Endothelial cell of umbilical vein (primary cell): Measurements from ENCODE around the gene RGS19. TPM values are rescaled to one million over a fixed set of nuclear protein-coding genes. Genes with fewer than 3 reads are reported as not detected.

Experiments used
- BruUV-seq: library from RNA; stranded (reverse); fragments of 400-500 nt; replicated peaks from 2 replicates; lab custom pipeline; 2021; lab: Mats Ljungman, UMichigan
- CTCF ChIA-PET: fragments of 300-600, 350-600 bp; sonication (Branson Sonifier 250); formaldehyde crosslinking; loops from one replicate; lab custom pipeline; 2021; ENCODE audit warnings: antibody characterized with exemption, inconsistent platforms; lab: Charles Lee
- POLR2A ChIA-PET: fragments of 300-600, 350-600 bp; sonication (Branson Sonifier 250); formaldehyde crosslinking; loops from one replicate; lab custom pipeline; 2021; ENCODE audit warnings: antibody characterized with exemption, inconsistent platforms; lab: Charles Lee
- DNase-seq: peaks from one replicate; pipeline ENCODE4 v3.0.0-alpha.2; 2011; ENCODE audit warnings: low read depth, low spot score
- FAIRE-seq: peaks from 2 replicates; lab custom pipeline; 2011; peaks lifted over from hg19 to GRCh38; lab: Jason Lieb, UNC
- H2AFZ ChIP-seq: 2 replicates; pipeline ENCODE4 v1.6.0; 2012; ENCODE audit warnings: low read depth, low read length, control low read depth, inconsistent platforms
- H3K27ac ChIP-seq: 2 replicates; pipeline ENCODE4 v1.5.1; 2011; ENCODE audit warnings: low read depth, mild to moderate bottlenecking, control low read depth, low read length, moderate library complexity; ENCODE audit not compliant: insufficient read depth
- H3K27me3 ChIP-seq, 2 experiments: 2 replicates each; pipeline versions ENCODE4 v1.6.0 to v1.6.1; 2011; ENCODE audit warnings: low read length in 2 of 2, mixed read lengths in 1 of 2; ENCODE audit not compliant: control insufficient read depth in 2 of 2, insufficient read depth in 2 of 2
- H3K36me3 ChIP-seq, 2 experiments: 2 replicates in 1 of 2; 3 replicates in 1 of 2; pipeline ENCODE4 v1.5.1; 2011; ENCODE audit warnings: low read length in 2 of 2, mild to moderate bottlenecking in 1 of 2, moderate library complexity in 1 of 2; ENCODE audit not compliant: control insufficient read depth in 2 of 2, insufficient read depth in 2 of 2; ENCODE audit errors: extremely low read depth in 1 of 2
- H3K4me1 ChIP-seq: 3 replicates; pipeline ENCODE4 v1.5.1; 2011; ENCODE audit warnings: mild to moderate bottlenecking, low read length; ENCODE audit not compliant: control insufficient read depth, insufficient read depth; ENCODE audit errors: extremely low read depth
- H3K4me2 ChIP-seq: 2 replicates; pipeline ENCODE4 v1.6.1; 2011; ENCODE audit warnings: low read length, control low read depth, mixed read lengths; ENCODE audit not compliant: insufficient read depth
- H3K4me3 ChIP-seq, 3 experiments: fragments of 200-600 bp in 1 of 3; sonication (generic), shearing (Covaris generic) in 1 of 3; replicated peaks in 1 of 3; 2 replicates each; pipeline ENCODE4 v1.5.1; 2011 to 2016; ENCODE audit warnings: control low read depth in 3 of 3, low read length in 3 of 3, mild to moderate bottlenecking in 2 of 3, inconsistent platforms in 1 of 3, low read depth in 1 of 3, moderate library complexity in 1 of 3; ENCODE audit not compliant: insufficient read depth in 1 of 3
- H3K79me2 ChIP-seq: 2 replicates; pipeline ENCODE4 v1.6.0; 2012; ENCODE audit warnings: low read length, inconsistent platforms; ENCODE audit not compliant: control insufficient read depth, insufficient read depth
- H3K9ac ChIP-seq: replicated peaks from 2 replicates; pipeline ENCODE3; 2011; ENCODE audit warnings: low read length, control low read depth; ENCODE audit not compliant: insufficient read depth; ENCODE audit errors: extremely low read depth
- H3K9me1 ChIP-seq: replicated peaks from 3 replicates; pipeline ENCODE4 v1.6.0; 2011; ENCODE audit warnings: mild to moderate bottlenecking, low read length; ENCODE audit not compliant: control insufficient read depth, insufficient read depth; ENCODE audit errors: extremely low read depth
- H3K9me3 ChIP-seq: replicated peaks from 2 replicates; pipeline ENCODE4 v1.5.1; 2012; ENCODE audit warnings: low read length, inconsistent platforms; ENCODE audit not compliant: control insufficient read depth, insufficient read depth
- H4K20me1 ChIP-seq: replicated peaks from 2 replicates; pipeline ENCODE3; 2011; ENCODE audit warnings: mild to moderate bottlenecking, low read length; ENCODE audit not compliant: control insufficient read depth, insufficient read depth; ENCODE audit errors: extremely low read depth
- EZH2 ChIP-seq: IDR thresholded peaks from 2 replicates; pipeline ENCODE4 v1.6.1; 2012; ENCODE audit warnings: borderline replicate concordance, low read depth, mild to moderate bottlenecking, moderate library complexity, low read length, inconsistent platforms; ENCODE audit not compliant: severe bottlenecking
- FOS ChIP-seq: IDR thresholded peaks from 2 replicates; pipeline ENCODE4 v1.6.1; 2011; ENCODE audit warnings: mild to moderate bottlenecking, low read length, moderate library complexity, borderline replicate concordance; ENCODE audit not compliant: insufficient read depth
- GATA2 ChIP-seq: IDR thresholded peaks from 2 replicates; pipeline ENCODE4 v1.7.0; 2011; ENCODE audit warnings: low read depth, mild to moderate bottlenecking, moderate library complexity, mixed read lengths, low read length; ENCODE audit not compliant: insufficient read length, insufficient read depth
- JUN ChIP-seq: IDR thresholded peaks from 2 replicates; pipeline ENCODE4 v1.6.1; 2011; ENCODE audit warnings: borderline replicate concordance, low read depth; ENCODE audit not compliant: insufficient read length, insufficient read depth
- MYC ChIP-seq: IDR thresholded peaks from one replicate; pipeline ENCODE4 v1.6.1; 2011; ENCODE audit warnings: mild to moderate bottlenecking, low read depth, low read length
- POLR2A ChIP-seq: IDR thresholded peaks from 2 replicates; pipeline ENCODE4 v1.6.1; 2012; ENCODE audit warnings: low read depth, mild to moderate bottlenecking, control low read depth, low read length
- POLR2AphosphoS5 ChIP-seq: IDR thresholded peaks from 2 replicates; pipeline ENCODE4 v1.6.1; 2012; ENCODE audit warnings: low read depth, mild to moderate bottlenecking, control low read depth, low read length, moderate library complexity; ENCODE audit not compliant: insufficient read depth
- dilution Hi-C: fragments of 300-500 bp; cut with MboI; formaldehyde crosslinking; loops from one replicate; pipeline ENCODE4 v1.15.0; 2019; ENCODE audit warnings: low sequenced_read_pairs; ENCODE audit not compliant: extremely low pct_ligation_motif_present
- intact Hi-C: fragments of 100-400 bp; cut with micrococcal nuclease; formaldehyde crosslinking; loops from one replicate; pipeline ENCODE4 v1.10.0; 2022
- polyA plus RNA-seq, 4 experiments: library from polyadenylated mRNA; depleted of rRNA in 3 of 4; stranded (reverse) in 3 of 4; unstranded in 1 of 4; fragments of >200 nt; gene quantifications; 2 replicates each; pipeline versions ENCODE4 v1.2.1 to v1.2.3, GENCODE V29; 2011 to 2012; ENCODE audit warnings: missing spikeins in 1 of 4
- total RNA-seq: library from RNA; stranded (reverse); gene quantifications from 2 replicates; pipeline ENCODE4 v1.2.3, GENCODE V29; 2021
- TF ChIP-seq, protein P1 (sequence below): IDR thresholded peaks from 2 replicates; pipeline ENCODE4 v1.6.1; 2011; ENCODE audit not compliant: insufficient read depth, insufficient read length
- TF ChIP-seq, protein P2 (sequence below), 2 donors: IDR thresholded peaks; 1 replicate in 1 of 2; 2 replicates in 1 of 2; pipeline ENCODE4 v1.5.1; 2011; ENCODE audit warnings: low read length in 2 of 2, mild to moderate bottlenecking in 2 of 2, moderate library complexity in 2 of 2, control low read depth in 1 of 2, inconsistent platforms in 1 of 2, low read depth in 1 of 2; ENCODE audit not compliant: insufficient read depth in 1 of 2; ENCODE audit errors: extremely low read depth in 1 of 2

Gene RGS19
- total and polyA plus RNA-seq, 2 donors (not counting 3 experiments of a cell fraction or from before 2014, with no cell fraction given) = 27.8 to 33.7 TPM

DNA sequence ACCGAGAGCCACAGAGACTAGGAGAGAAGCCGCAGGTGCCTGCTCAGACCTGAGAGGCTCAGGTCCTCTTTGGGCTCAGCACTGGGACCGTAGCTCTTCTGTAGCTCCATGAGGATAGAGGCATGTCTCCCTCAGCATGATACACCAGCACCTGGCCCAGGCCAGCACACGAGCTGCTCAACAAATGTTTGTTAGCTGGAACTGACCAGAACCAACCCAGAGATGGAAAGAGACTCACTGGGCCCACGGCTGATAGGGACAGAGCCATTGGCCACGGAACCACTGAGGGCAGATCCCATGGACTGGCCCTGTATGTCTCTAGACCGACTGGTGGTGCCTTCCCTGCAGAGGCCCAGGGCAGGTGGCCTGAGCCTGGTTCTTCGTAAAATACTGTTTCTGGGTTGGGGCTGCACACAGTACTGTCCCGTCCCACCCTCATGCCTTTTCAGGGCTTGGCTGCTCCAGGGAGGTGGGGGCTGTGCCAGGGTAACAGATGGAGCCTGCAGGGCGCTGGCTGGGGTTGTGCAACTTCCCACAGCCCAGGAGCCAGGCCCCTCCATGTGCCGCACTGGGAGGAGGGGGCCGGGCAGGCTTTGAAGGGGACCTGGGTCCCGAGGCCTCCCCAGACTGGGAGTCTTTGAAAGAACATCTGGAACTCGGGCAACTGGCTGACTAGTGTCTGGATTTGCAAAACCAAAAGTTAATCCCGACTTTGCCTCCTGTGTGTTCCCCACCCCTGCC is 38.1 kb downstream of the RGS19 start:
- Histone ChIP-seq H3K27ac (peak overlapping the region; percentile 4), H3K4me1 (peaks cover 62% of the 10 kb centered on the region), H3K36me3 (no peaks in the 10 kb centered on the region), H3K27me3 (no peaks in the 10 kb centered on the region), H2AFZ (no peak overlapping the region), H3K9ac (no peak overlapping the region), H3K4me2 (no peak overlapping the region), H3K9me3 (no peaks in the 10 kb centered on the region), H4K20me1 (no peaks in the 10 kb centered on the region), H3K9me1 (no peaks in the 10 kb centered on the region), H3K79me2 (no peaks in the 10 kb centered on the region), H3K4me3 (no peak overlapping the region)
- FAIRE-seq (no peak), DNase-seq (peak; percentile 24)
- ChIA-PET POLR2A (interaction anchor here (1.6 kb wide), 1 partner anchor 9 kb away, joined by 4 read pairs; no protein-coding TSS in a partner anchor), CTCF (interaction anchor here (1.0 to 7.5 kb wide), 2 partner anchors 14 to 60 kb away, joined by 3 to 412 read pairs; partner anchors contain the start of genes PRPF6, SOX18 and TCEA2)
- no peak for TF ChIP-seq JUN
- TF ChIP-seq POLR2AphosphoS5 = no peak
- no peak for TF ChIP-seq FOS
- TF ChIP-seq MYC = no peak
- no peak for TF ChIP-seq EZH2
- no peak for TF ChIP-seq GATA2
- TF ChIP-seq, protein P1, sequence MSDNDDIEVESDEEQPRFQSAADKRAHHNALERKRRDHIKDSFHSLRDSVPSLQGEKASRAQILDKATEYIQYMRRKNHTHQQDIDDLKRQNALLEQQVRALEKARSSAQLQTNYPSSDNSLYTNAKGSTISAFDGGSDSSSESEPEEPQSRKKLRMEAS = no peak
- TF ChIP-seq POLR2A = no peak
- TF ChIP-seq, protein P2, sequence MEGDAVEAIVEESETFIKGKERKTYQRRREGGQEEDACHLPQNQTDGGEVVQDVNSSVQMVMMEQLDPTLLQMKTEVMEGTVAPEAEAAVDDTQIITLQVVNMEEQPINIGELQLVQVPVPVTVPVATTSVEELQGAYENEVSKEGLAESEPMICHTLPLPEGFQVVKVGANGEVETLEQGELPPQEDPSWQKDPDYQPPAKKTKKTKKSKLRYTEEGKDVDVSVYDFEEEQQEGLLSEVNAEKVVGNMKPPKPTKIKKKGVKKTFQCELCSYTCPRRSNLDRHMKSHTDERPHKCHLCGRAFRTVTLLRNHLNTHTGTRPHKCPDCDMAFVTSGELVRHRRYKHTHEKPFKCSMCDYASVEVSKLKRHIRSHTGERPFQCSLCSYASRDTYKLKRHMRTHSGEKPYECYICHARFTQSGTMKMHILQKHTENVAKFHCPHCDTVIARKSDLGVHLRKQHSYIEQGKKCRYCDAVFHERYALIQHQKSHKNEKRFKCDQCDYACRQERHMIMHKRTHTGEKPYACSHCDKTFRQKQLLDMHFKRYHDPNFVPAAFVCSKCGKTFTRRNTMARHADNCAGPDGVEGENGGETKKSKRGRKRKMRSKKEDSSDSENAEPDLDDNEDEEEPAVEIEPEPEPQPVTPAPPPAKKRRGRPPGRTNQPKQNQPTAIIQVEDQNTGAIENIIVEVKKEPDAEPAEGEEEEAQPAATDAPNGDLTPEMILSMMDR (IDR thresholded peaks at IDR 0.05; ENCODE audit: extremely low read depth in 1 of 2, insufficient read depth in 1 of 2, low read depth in 1 of 2, low read length in 2 of 2) = no peak
- dilution Hi-C loops (no loop called here), intact Hi-C loops (no loop called here)
- BruUV-seq = no TSS peak
